GM12878 (cell line): Measurements from ENCODE around the gene CADPS.

Experiments
- BACH1 ChIP-seq: fragments of 450-650 bp; IDR thresholded peaks from 2 replicates; pipeline ENCODE4 v1.6.1; 2017; ENCODE audit warnings: mild to moderate bottlenecking, borderline replicate concordance
- CEBPB ChIP-seq, 2 experiments: fragments of 150-350 bp in 1 of 2; IDR thresholded peaks; 2 replicates each; pipeline ENCODE4 v1.6.1; 2012 to 2014; ENCODE audit warnings: low read depth in 2 of 2, low read length in 2 of 2, borderline replicate concordance in 1 of 2, inconsistent platforms in 1 of 2
- CEBPZ ChIP-seq: fragments of 150-350 bp; IDR thresholded peaks from 2 replicates; pipeline ENCODE4 v1.6.1; 2016; ENCODE audit warnings: low read depth, low read length
- CHD4 ChIP-seq: fragments of 200-600 bp; sonication (generic); IDR thresholded peaks from 2 replicates; pipeline ENCODE4 v1.6.1; 2016; ENCODE audit warnings: mild to moderate bottlenecking
- CTCF ChIP-seq, 3 experiments: IDR thresholded peaks in 2 of 3; conservative IDR thresholded peaks in 1 of 3; 2 replicates each; pipeline ENCODE4 v1.5.1; 2011; ENCODE audit warnings: low read depth in 3 of 3, low read length in 3 of 3, mild to moderate bottlenecking in 3 of 3, control low read depth in 2 of 3, moderate library complexity in 2 of 3, inconsistent platforms in 1 of 3, mixed read lengths in 1 of 3; ENCODE audit not compliant: control insufficient read depth in 2 of 3, insufficient read depth in 1 of 3; ENCODE audit errors: extremely low read depth in 1 of 3
- FOXK2 ChIP-seq: fragments of 450-650 bp; IDR thresholded peaks from 2 replicates; pipeline ENCODE4 v1.6.1; 2017; ENCODE audit warnings: mild to moderate bottlenecking, moderate library complexity
- FOXM1 ChIP-seq: IDR thresholded peaks from 2 replicates; pipeline ENCODE4 v1.6.1; 2012; ENCODE audit warnings: low read depth, mild to moderate bottlenecking, inconsistent platforms, low read length, moderate library complexity
- HCFC1 ChIP-seq: fragments of 150-350 bp; IDR thresholded peaks from 2 replicates; pipeline ENCODE4 v1.6.1; 2014; ENCODE audit warnings: low read length
- HDAC2 ChIP-seq: fragments of 200-600 bp; sonication (generic); IDR thresholded peaks from 2 replicates; pipeline ENCODE4 v1.6.1; 2017
- JUNB ChIP-seq: IDR thresholded peaks from 2 replicates; pipeline ENCODE4 v1.6.1; 2016; ENCODE audit warnings: antibody characterized with exemption, mild to moderate bottlenecking
- POLR2A ChIP-seq: IDR thresholded peaks from 2 replicates; pipeline ENCODE4 v1.6.1; 2011; ENCODE audit warnings: low read depth, mild to moderate bottlenecking, low read length
- SMC3 ChIP-seq: IDR thresholded peaks from 2 replicates; pipeline ENCODE4 v1.6.1; 2011; ENCODE audit warnings: low read length, improper control_type of control experiment, borderline replicate concordance
- TF ChIP-seq, protein P1 (sequence below): IDR thresholded peaks from 2 replicates; pipeline ENCODE4 v1.6.1; 2012; ENCODE audit warnings: low read depth, low read length, improper control_type of control experiment

- no peak for TF ChIP-seq CHD4
- TF ChIP-seq HCFC1 = no peak
- TF ChIP-seq, protein P1, sequence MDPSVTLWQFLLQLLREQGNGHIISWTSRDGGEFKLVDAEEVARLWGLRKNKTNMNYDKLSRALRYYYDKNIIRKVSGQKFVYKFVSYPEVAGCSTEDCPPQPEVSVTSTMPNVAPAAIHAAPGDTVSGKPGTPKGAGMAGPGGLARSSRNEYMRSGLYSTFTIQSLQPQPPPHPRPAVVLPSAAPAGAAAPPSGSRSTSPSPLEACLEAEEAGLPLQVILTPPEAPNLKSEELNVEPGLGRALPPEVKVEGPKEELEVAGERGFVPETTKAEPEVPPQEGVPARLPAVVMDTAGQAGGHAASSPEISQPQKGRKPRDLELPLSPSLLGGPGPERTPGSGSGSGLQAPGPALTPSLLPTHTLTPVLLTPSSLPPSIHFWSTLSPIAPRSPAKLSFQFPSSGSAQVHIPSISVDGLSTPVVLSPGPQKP = no peak
- TF ChIP-seq CTCF (IDR thresholded peaks at IDR 0.05 in 2 of 3, conservative IDR thresholded peaks at IDR 0.05 in 1 of 3; ENCODE audit: control insufficient read depth in 2 of 3, extremely low read depth in 1 of 3, insufficient read depth in 1 of 3, low read depth in 3 of 3, low read length in 3 of 3) = no peak
- TF ChIP-seq POLR2A = no peak
- TF ChIP-seq CEBPB (IDR thresholded peaks at IDR 0.05; ENCODE audit: borderline replicate concordance in 1 of 2, low read depth in 2 of 2, low read length in 2 of 2) = no peak
- TF ChIP-seq CEBPZ = no peak
- TF ChIP-seq FOXK2 = no peak
- TF ChIP-seq JUNB = no peak
- no peak for TF ChIP-seq HDAC2
- no peak for TF ChIP-seq SMC3
- no peak for TF ChIP-seq BACH1
- TF ChIP-seq FOXM1 = no peak
Measured at GRCh38 chr3:62699728-62700127, 175.5 kb downstream of the CADPS start.
